H1 (cell line): ENCODE data around the gene SLAMF1. TPM values are rescaled to one million over a fixed set of nuclear protein-coding genes. Genes with fewer than 3 reads are reported as not detected.

Source experiments
- CTCF ChIA-PET: fragments of 300-600 bp; sonication (Branson Sonifier 250); formaldehyde crosslinking; loops from one replicate; lab custom pipeline; 2021; ENCODE audit not compliant: partially characterized antibody; lab: Charles Lee
- POLR2A ChIA-PET: fragments of 300-600 bp; sonication (Branson Sonifier 250); formaldehyde crosslinking; loops from one replicate; lab custom pipeline; 2021; ENCODE audit warnings: inconsistent platforms; ENCODE audit not compliant: partially characterized antibody; lab: Charles Lee
- DNase-seq, 2 experiments: peaks; one replicate each; pipeline versions ENCODE4 v3.0.0 to v3.0.0-alpha.2; 2010 to 2022; ENCODE audit warnings: low spot score in 2 of 2, low read depth in 1 of 2, mixed read lengths in 1 of 2
- FAIRE-seq: peaks from 2 replicates; lab custom pipeline; 2011; peaks lifted over from hg19 to GRCh38; lab: Jason Lieb, UNC
- H2AFZ ChIP-seq: 2 replicates; pipeline ENCODE4 v1.8.1; 2012; ENCODE audit warnings: low read length, inconsistent platforms
- H2AK5ac ChIP-seq: 2 replicates; pipeline ENCODE4 v1.6.1; 2013; ENCODE audit warnings: low read depth, low read length
- H2BK120ac ChIP-seq: replicated peaks from 2 replicates; pipeline ENCODE3; 2013; ENCODE audit warnings: low read depth, low read length, inconsistent platforms
- H2BK12ac ChIP-seq: 2 replicates; pipeline ENCODE4 v1.6.1; 2013; ENCODE audit warnings: low read depth, low read length
- H2BK15ac ChIP-seq: 2 replicates; pipeline ENCODE4 v1.6.1; 2013; ENCODE audit warnings: low read length
- H2BK20ac ChIP-seq: 2 replicates; pipeline ENCODE4 v1.6.1; 2013; ENCODE audit warnings: low read length
- H2BK5ac ChIP-seq: 2 replicates; pipeline ENCODE4 v1.6.1; 2013; ENCODE audit warnings: low read depth, low read length
- H3K14ac ChIP-seq: 2 replicates; pipeline ENCODE4 v1.6.1; 2013; ENCODE audit warnings: inconsistent platforms; ENCODE audit not compliant: insufficient read length
- H3K18ac ChIP-seq: 2 replicates; pipeline ENCODE4 v1.6.1; 2013; ENCODE audit warnings: low read length; ENCODE audit errors: extremely low read depth
- H3K23ac ChIP-seq: 2 replicates; pipeline ENCODE4 v1.6.1; 2013; ENCODE audit warnings: inconsistent platforms; ENCODE audit not compliant: insufficient read length
- H3K23me2 ChIP-seq: 2 replicates; pipeline ENCODE4 v1.6.1; 2013; ENCODE audit warnings: low read depth, low read length
- H3K27ac ChIP-seq: 2 replicates; pipeline ENCODE4 v1.6.1; 2011; ENCODE audit warnings: low read depth, low read length, inconsistent platforms
- H3K27me3 ChIP-seq, 4 experiments: replicated peaks in 1 of 4; 1 replicate in 1 of 4; 2 replicates in 3 of 4; pipeline versions ENCODE4 v1.6.1 to v1.8.1; 2011 to 2013; ENCODE audit warnings: low read length in 3 of 4, mild to moderate bottlenecking in 3 of 4, inconsistent platforms in 2 of 4, mixed read lengths in 2 of 4, moderate library complexity in 1 of 4; ENCODE audit not compliant: control insufficient read depth in 3 of 4, insufficient read depth in 3 of 4; ENCODE audit errors: extremely low read depth in 1 of 4
- H3K36me3 ChIP-seq, 4 experiments: 2 replicates each; pipeline versions ENCODE4 v1.6.1 to v1.8.1; 2011 to 2013; ENCODE audit warnings: mild to moderate bottlenecking in 4 of 4, low read length in 3 of 4, moderate library complexity in 2 of 4, control low read depth in 1 of 4, inconsistent platforms in 1 of 4; ENCODE audit not compliant: insufficient read depth in 4 of 4, control insufficient read depth in 2 of 4
- H3K4ac ChIP-seq: replicated peaks from 2 replicates; pipeline ENCODE3; 2013; ENCODE audit warnings: low read length, low read depth, mixed read lengths, inconsistent platforms; ENCODE audit not compliant: insufficient read length
- H3K4me1 ChIP-seq, 4 experiments: replicated peaks in 1 of 4; 1 replicate in 1 of 4; 2 replicates in 3 of 4; pipeline versions ENCODE4 v1.6.1 to v1.8.1; 2011 to 2013; ENCODE audit warnings: low read length in 3 of 4, inconsistent platforms in 2 of 4, mixed read lengths in 1 of 4; ENCODE audit not compliant: insufficient read depth in 4 of 4, control insufficient read depth in 3 of 4
- H3K4me2 ChIP-seq, 2 experiments: 2 replicates each; pipeline versions ENCODE4 v1.6.1 to v1.8.1; 2011 to 2013; ENCODE audit warnings: low read depth in 2 of 2, low read length in 2 of 2, control low read depth in 1 of 2, inconsistent platforms in 1 of 2, mild to moderate bottlenecking in 1 of 2; ENCODE audit not compliant: insufficient read depth in 1 of 2
- H3K4me3 ChIP-seq, 4 experiments: fragments of 200-600, 300-600 bp in 1 of 4; sonication (generic), shearing (Covaris generic), sonication (Bioruptor Twin) in 1 of 4; 2 replicates each; pipeline versions ENCODE4 v1.5.1 to v1.8.1; 2011 to 2016; ENCODE audit warnings: low read length in 4 of 4, low read depth in 3 of 4, control low read depth in 2 of 4, inconsistent platforms in 2 of 4, mild to moderate bottlenecking in 2 of 4, mixed read lengths in 1 of 4, moderate library complexity in 1 of 4; ENCODE audit not compliant: insufficient read depth in 2 of 4; ENCODE audit errors: extremely low read depth in 1 of 4
- H3K56ac ChIP-seq: replicated peaks from 2 replicates; pipeline ENCODE3; 2013; ENCODE audit warnings: low read depth, mild to moderate bottlenecking, mixed read lengths, low read length, inconsistent platforms; ENCODE audit not compliant: insufficient read length
- H3K79me1 ChIP-seq: 2 replicates; pipeline ENCODE4 v1.6.1; 2013; ENCODE audit warnings: low read depth, low read length, control low read depth
- H3K79me2 ChIP-seq, 2 experiments: 2 replicates each; pipeline versions ENCODE4 v1.6.1 to v1.8.1; 2012 to 2013; ENCODE audit warnings: low read length in 2 of 2, mild to moderate bottlenecking in 2 of 2, inconsistent platforms in 1 of 2; ENCODE audit not compliant: insufficient read depth in 2 of 2, control insufficient read depth in 1 of 2
- H3K9ac ChIP-seq, 4 experiments: replicated peaks in 1 of 4; 1 replicate in 1 of 4; 2 replicates in 3 of 4; pipeline versions ENCODE4 v1.6.1 to v1.8.1; 2011 to 2013; ENCODE audit warnings: low read depth in 3 of 4, low read length in 3 of 4, control low read depth in 2 of 4, mild to moderate bottlenecking in 2 of 4, moderate library complexity in 2 of 4, inconsistent platforms in 1 of 4; ENCODE audit errors: extremely low read depth in 1 of 4
- H3K9me3 ChIP-seq, 2 experiments: 2 replicates each; pipeline versions ENCODE4 v1.6.1 to v1.8.1; 2012 to 2013; ENCODE audit warnings: mild to moderate bottlenecking in 2 of 2, moderate library complexity in 2 of 2, control low read depth in 1 of 2, inconsistent platforms in 1 of 2, low read depth in 1 of 2, low read length in 1 of 2, mixed read lengths in 1 of 2; ENCODE audit not compliant: insufficient read depth in 2 of 2
- H4K20me1 ChIP-seq, 2 experiments: replicated peaks in 1 of 2; 2 replicates each; pipeline versions ENCODE3 to v1.8.1; 2011 to 2013; ENCODE audit warnings: inconsistent platforms in 2 of 2, low read length in 2 of 2, mild to moderate bottlenecking in 1 of 2; ENCODE audit not compliant: insufficient read depth in 2 of 2, control insufficient read depth in 1 of 2
- H4K5ac ChIP-seq: 2 replicates; pipeline ENCODE4 v1.6.1; 2013; ENCODE audit warnings: low read length, low read depth, mixed read lengths, inconsistent platforms; ENCODE audit not compliant: insufficient read length
- H4K8ac ChIP-seq: 2 replicates; pipeline ENCODE4 v1.8.0; 2013; ENCODE audit warnings: mild to moderate bottlenecking, moderate library complexity, low read length, inconsistent platforms; ENCODE audit not compliant: insufficient read depth; ENCODE audit errors: extremely low read depth
- H4K91ac ChIP-seq: replicated peaks from 2 replicates; pipeline ENCODE3; 2013; ENCODE audit warnings: low read length, mixed read lengths, inconsistent platforms; ENCODE audit not compliant: insufficient read length
- CEBPB ChIP-seq: IDR thresholded peaks from 2 replicates; pipeline ENCODE4 v1.6.1; 2012; ENCODE audit warnings: low read depth, low read length
- CREB1 ChIP-seq: IDR thresholded peaks from 2 replicates; pipeline ENCODE4 v1.6.1; 2012; ENCODE audit warnings: inconsistent platforms
- EP300 ChIP-seq, 2 experiments: IDR thresholded peaks; 1 replicate in 1 of 2; 2 replicates in 1 of 2; pipeline ENCODE4 v1.6.1; 2011 to 2012; ENCODE audit warnings: low read depth in 2 of 2, low read length in 2 of 2, mild to moderate bottlenecking in 2 of 2, borderline replicate concordance in 1 of 2, inconsistent platforms in 1 of 2, moderate library complexity in 1 of 2
- FOSL1 ChIP-seq: IDR thresholded peaks from 2 replicates; pipeline ENCODE4 v1.6.1; 2011; ENCODE audit warnings: mild to moderate bottlenecking, low read depth, low read length, moderate library complexity; ENCODE audit not compliant: insufficient read depth
- MAFK ChIP-seq: IDR thresholded peaks from 2 replicates; pipeline ENCODE4 v1.6.1; 2012; ENCODE audit warnings: low read depth, mild to moderate bottlenecking, improper control_type of control experiment, low read length
- POU5F1 ChIP-seq: IDR thresholded peaks from 2 replicates; pipeline ENCODE4 v1.6.1; 2011; ENCODE audit warnings: low read depth, mild to moderate bottlenecking, low read length, moderate library complexity
- SP2 ChIP-seq: IDR thresholded peaks from 2 replicates; pipeline ENCODE4 v1.6.1; 2012; ENCODE audit warnings: mild to moderate bottlenecking, low read length, inconsistent platforms
- SP4 ChIP-seq: IDR thresholded peaks from 2 replicates; pipeline ENCODE4 v1.6.1; 2012; ENCODE audit warnings: low read length, inconsistent platforms
- TBP ChIP-seq: IDR thresholded peaks from 2 replicates; pipeline ENCODE4 v1.6.1; 2011; ENCODE audit warnings: low read depth, low read length, improper control_type of control experiment
- WGBS, 2 experiments: shearing (Covaris generic) in 1 of 2; methylation state at CpG; one replicate each; pipeline versions ENCODE4 v1.1.6 to v1.1.7; 2013 to 2015; ENCODE audit warnings: low lambda C conversion rate in 2 of 2, mixed read lengths in 2 of 2, inconsistent platforms in 1 of 2, low coverage in 1 of 2, missing lambda C conversion rate in 1 of 2; ENCODE audit not compliant: insufficient replicate concordance in 2 of 2, insufficient coverage in 1 of 2, insufficient read length in 1 of 2; ENCODE audit errors: extremely low coverage in 1 of 2, missing lambda C conversion rate in 1 of 2; 5-methylcytosine and 5-hydroxymethylcytosine counted together
- polyA plus RNA-seq, 7 experiments: library from polyadenylated mRNA; depleted of rRNA in 3 of 7; stranded (reverse) in 5 of 7; unstranded in 2 of 7; fragments of >200 nt in 5 of 7; fragments of 200-250 nt in 2 of 7; gene quantifications; 1 replicate in 5 of 7; 2 replicates in 1 of 7; 4 replicates in 1 of 7; pipeline versions ENCODE4 v1.2.1 to v1.2.3, GENCODE V29; 2011 to 2013; ENCODE audit warnings: missing spikeins in 2 of 7, mixed read lengths in 2 of 7
- total RNA-seq: library from RNA; stranded (reverse); fragmentation: NEBNext Ultra II Directional; extraction: Animal tissue kit (Norgen Biotek cat#: 25700); gene quantifications from 2 replicates; pipeline ENCODE4 v1.2.1, GENCODE V29; 2021
- TF ChIP-seq, protein P1 (sequence below), 3 experiments: IDR thresholded peaks; 1 replicate in 2 of 3; 2 replicates in 1 of 3; pipeline versions ENCODE4 v1.5.1 to v1.6.1; 2011; ENCODE audit warnings: low read length in 3 of 3, mild to moderate bottlenecking in 3 of 3, inconsistent platforms in 2 of 3, low read depth in 1 of 3, moderate library complexity in 1 of 3; ENCODE audit not compliant: insufficient read depth in 1 of 3; ENCODE audit errors: control extremely low read depth in 1 of 3

Gene SLAMF1
- total and polyA plus RNA-seq, 2 of the 8 experiments (the other 6 are each of a cell fraction or from before 2014, with no cell fraction given), result not detected

DNA sequence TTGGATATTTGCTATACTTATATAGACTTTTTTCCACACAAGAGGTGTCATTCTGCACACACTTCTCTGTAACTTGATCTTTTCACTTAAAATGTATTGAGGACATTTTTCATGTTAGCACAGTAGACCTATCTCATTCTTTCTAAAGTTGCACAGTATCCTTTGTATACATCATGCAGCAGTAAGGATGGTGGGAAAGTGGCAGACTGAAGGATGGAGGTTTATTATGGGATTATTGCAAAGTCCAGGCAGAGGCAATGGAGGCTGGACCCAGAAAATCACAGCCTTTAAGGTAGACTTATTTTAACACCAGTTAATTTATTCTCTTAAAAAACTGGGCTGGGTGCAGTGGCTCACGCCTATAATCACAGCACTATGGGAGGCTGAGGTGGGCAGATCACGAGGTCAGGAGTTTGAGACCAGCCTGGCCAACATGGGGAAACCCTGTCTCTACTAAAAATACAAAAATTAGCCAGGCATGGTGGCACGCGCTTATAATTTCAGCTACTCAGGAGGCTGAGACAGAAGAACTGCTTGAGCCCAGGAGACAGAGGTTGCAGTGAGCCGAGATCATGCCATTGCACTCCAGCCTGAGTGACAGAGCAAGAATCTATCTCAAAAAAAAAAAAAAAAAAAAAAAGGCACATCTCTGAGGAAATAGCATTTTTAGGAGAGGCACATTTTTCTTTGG, 25.8 kb downstream of the SLAMF1 start:
- H2AK5ac ChIP-seq, result no peak overlapping the region
- CTCF ChIA-PET, result interaction anchor here (1.2 to 4.9 kb wide), 4 partner anchors 11 to 16 kb away, joined by 4 to 58 read pairs (median 7); no protein-coding TSS in a partner anchor
- no peak overlapping the region for H3K4ac ChIP-seq
- no peaks in the 10 kb centered on the region for H3K79me1 ChIP-seq
- POLR2A ChIA-PET, result no interaction called here
- H3K27ac ChIP-seq, result no peak overlapping the region
- no peak overlapping the region for H4K8ac ChIP-seq
- FAIRE-seq, result no peak
- H2BK120ac ChIP-seq, result no peak overlapping the region
- H4K20me1 ChIP-seq, result no peaks in the 10 kb centered on the region
- no peak overlapping the region for H2BK12ac ChIP-seq
- H2BK5ac ChIP-seq, result no peak overlapping the region
- no peak overlapping the region for H3K4me3 ChIP-seq
- H3K14ac ChIP-seq, result no peak overlapping the region
- H3K79me2 ChIP-seq, result no peaks in the 10 kb centered on the region
- no peak overlapping the region for H4K5ac ChIP-seq
- no peak overlapping the region for H3K4me2 ChIP-seq
- H3K56ac ChIP-seq, result no peak overlapping the region
- no peaks in the 10 kb centered on the region for H3K27me3 ChIP-seq
- no peaks in the 10 kb centered on the region; a peak in 1 of 7 replicates for H3K4me1 ChIP-seq
- no peak overlapping the region for H4K91ac ChIP-seq
- TF ChIP-seq FOSL1 (no peak), SP4 (no peak), MAFK (no peak), TBP (no peak), POU5F1 (no peak), CEBPB (no peak), CREB1 (no peak), EP300 (IDR thresholded peaks at IDR 0.05; ENCODE audit: borderline replicate concordance in 1 of 2, low read depth in 2 of 2, low read length in 2 of 2) (no peak), SP2 (no peak)
- TF ChIP-seq, protein P1, sequence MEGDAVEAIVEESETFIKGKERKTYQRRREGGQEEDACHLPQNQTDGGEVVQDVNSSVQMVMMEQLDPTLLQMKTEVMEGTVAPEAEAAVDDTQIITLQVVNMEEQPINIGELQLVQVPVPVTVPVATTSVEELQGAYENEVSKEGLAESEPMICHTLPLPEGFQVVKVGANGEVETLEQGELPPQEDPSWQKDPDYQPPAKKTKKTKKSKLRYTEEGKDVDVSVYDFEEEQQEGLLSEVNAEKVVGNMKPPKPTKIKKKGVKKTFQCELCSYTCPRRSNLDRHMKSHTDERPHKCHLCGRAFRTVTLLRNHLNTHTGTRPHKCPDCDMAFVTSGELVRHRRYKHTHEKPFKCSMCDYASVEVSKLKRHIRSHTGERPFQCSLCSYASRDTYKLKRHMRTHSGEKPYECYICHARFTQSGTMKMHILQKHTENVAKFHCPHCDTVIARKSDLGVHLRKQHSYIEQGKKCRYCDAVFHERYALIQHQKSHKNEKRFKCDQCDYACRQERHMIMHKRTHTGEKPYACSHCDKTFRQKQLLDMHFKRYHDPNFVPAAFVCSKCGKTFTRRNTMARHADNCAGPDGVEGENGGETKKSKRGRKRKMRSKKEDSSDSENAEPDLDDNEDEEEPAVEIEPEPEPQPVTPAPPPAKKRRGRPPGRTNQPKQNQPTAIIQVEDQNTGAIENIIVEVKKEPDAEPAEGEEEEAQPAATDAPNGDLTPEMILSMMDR (IDR thresholded peaks at IDR 0.05; ENCODE audit: control extremely low read depth in 1 of 3, insufficient read depth in 1 of 3, low read depth in 1 of 3, low read length in 3 of 3), result no peak
- H3K9ac ChIP-seq, result no peak overlapping the region
- WGBS, 2 experiments, result 90% methylated on average over 5 of the region's 5 CpGs; no CpG with 5 or more reads in 1 of the 2 experiments
- no peaks in the 10 kb centered on the region; the same call in 1 of the 2 replicates for H3K23me2 ChIP-seq
- H2BK20ac ChIP-seq, result no peak overlapping the region
- DNase-seq, result no peak
- H2BK15ac ChIP-seq, result no peak overlapping the region
- H3K23ac ChIP-seq, result no peak overlapping the region
- H2AFZ ChIP-seq, result 0 out of 2 replicates have a peak overlapping the region, but pooled peaks have one; percentile 45
- H3K9me3 ChIP-seq, result no peaks in the 10 kb centered on the region
- no peak overlapping the region for H3K18ac ChIP-seq
- H3K36me3 ChIP-seq, result no peaks in the 10 kb centered on the region
